GM21737 (cell line): Measurements from ENCODE around the gene TUSC2.

Experiments used
- ATAC-seq: cut with Tn5 transposase; IDR thresholded peaks from one replicate; pipeline ENCODE4 v1.9.1; 2021; ENCODE audit warnings: mild to moderate bottlenecking, moderate library complexity; ENCODE audit not compliant: unreplicated experiment

Gene TUSC2

DNA sequence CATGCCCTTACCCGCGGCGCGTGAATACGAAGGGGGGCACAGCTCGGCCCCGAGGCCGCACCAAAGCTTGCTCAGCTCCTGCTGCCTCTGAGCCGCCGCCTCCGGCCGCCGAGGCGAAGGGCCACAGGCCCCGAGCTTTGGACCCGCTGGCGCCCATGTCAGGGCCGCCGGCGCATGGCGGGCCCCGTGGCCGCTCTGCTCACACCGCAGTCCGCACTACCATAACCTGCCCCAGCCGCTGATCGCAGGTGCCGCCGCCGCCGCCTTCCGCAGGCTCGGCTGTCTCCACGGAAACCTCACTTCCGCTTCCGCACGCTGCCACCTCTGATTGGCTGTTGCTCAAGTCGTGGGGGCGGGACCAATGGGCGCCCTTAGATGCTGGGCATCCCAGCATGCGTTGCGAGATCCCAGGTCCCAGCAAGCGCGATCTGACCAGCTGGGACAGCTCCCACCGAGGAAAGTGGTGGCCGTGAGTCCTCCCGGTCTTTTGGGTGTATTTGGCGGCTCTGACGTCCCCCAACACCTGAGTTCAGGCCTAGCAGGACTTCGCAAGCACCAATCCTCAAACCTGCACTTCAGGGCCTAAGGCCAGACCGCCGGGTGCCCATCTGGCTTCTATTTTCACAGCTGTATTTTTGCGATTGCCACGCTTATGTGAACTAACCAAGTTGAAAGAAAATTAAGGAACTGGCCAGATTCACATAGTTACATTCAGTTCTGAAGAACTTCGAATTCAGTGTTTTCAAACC, at the start of gene TUSC2:
Gene TUSC2 (minus strand): TSS at position 281 of the 749 bp plus-strand sequence. CDS start 124 bp downstream, at position 157.
- peak; percentile 75 for ATAC-seq

- no peak for ATAC-seq
These were observed 47.4 kb upstream of the TUSC2 start for GRCh38 chr3:50375258-50375931.

DNA sequence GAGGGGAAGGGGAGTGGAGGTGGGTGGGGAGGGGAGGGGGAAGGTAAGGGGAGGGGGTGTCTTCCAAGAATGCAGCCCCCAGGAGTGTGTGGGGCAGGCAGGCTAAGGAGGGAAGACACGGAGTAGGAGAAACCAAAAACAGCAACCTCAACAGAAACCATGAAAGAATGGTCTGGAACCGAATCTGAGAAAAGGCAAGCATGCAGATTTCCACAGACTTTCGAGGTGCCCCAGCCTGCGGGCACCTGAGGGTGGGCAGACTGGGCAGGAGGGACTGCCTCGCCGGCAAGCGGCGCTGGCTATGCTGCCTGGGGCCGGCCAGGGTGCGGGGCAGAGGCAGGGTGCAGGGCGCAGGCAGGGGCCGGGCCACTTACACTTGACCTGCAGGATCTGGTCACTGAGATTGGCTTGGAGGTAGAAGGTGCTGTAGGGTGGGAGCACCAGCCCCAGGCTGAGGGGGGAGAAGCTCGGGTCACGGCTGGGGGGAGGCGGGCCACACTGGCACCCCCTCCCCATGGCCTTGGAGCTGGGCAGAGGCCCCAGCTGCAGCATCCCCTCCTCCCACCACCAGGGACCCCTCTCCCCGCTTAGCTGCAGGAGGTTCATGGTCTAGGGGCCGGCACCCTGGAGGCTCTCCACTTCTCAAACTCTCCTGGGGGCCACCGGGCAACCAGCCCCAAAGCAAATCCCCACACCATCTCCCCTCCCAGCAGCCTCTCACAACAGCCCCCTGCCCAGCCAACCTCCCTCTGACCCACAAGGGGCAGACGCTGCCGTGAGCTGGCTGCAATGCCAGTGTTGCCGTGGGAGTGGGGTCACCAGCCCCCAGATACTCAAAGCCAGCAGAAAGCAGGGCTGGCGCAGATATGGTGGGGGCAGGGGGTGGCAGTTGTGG, 46.6 kb upstream of the TUSC2 start:
- no peak for ATAC-seq

DNA sequence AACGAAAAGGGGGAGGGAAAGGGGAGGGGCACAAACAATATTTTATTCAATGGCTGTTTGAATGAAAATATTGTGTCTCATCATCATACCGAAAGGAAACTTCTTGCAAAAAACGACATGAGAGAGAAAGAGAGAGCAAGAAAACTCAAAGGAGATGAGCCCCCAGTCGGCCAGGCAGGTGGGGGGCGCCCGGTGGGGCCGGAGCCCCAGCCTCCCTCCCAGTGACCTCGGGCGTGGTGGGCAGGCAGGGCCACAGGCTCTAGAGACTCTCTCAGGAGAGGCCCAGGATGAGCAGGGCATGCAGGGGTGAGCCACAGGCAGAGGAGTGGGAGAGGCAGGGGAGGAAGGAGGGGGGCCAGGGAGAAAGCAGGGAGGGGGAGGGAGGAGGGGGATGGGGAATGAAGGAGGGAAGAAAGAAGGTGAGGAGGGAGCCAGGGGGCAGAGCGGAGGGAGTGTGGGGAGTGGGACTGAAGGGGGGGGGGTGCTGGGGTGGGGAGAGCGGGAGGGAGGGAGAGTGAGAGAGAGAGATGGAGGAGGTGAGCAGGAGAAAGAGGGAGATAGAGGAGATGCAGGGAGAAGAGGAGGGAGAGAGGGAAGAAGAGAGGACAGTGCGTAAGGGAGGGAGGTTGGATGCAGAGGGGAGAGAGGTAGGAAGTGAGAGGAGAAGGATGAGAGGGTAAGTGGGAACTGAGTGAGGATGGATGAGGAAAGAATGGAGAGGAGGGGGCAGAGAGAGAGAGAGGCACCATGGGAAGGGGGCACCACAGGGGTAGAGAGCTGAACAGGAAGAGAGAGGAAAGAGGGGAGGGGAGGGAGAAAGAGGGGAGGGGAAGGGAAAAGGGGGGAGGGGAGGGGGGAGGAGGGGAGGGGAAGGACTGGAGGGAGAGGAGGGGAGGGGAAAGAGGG, 45.4 kb upstream of the TUSC2 start:
- no peak for ATAC-seq

DNA sequence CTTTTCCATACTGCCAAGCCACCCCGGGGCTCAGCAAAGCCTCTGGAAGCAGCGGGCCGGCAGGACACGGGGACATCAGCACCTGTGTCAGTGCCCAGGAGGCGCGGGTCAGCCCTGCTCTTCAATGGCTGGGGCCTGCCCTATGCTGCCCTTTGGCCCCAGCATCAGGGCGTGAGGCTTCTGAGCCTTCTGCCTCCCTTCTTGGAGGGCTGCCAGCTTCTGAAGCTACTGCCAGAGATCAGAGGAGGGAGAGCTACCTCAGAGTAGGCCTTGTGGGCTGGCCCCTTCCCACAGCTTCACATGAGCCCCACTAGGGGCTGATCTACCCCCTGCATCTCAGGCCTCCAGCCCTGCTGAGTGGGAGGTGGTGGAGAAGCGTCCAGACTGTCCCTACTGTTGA, 44.3 kb upstream of the TUSC2 start:
- ATAC-seq: no peak

GRCh38 chr3:50371133-50371685, 43.2 kb upstream of the TUSC2 start:
- no peak for ATAC-seq

DNA sequence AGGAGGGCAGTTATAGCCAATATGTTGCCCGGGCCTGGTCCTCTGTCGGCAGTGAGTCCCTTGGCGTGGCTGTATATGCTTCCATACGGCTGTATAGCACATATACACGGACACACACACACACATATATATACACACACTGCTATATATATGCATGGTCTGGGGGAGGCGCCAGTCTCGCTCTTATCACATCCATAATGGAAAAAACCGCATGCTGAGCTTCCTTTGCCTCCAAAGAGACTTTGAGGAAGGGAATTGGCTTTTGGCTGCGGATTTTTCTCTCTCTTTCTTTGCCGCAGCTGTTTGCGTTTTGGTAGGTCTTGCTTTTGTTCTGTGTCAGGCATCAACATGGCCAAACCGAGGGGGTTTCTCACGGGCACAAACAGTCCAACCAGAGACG, 42.6 kb upstream of the TUSC2 start:
- ATAC-seq: no peak

DNA sequence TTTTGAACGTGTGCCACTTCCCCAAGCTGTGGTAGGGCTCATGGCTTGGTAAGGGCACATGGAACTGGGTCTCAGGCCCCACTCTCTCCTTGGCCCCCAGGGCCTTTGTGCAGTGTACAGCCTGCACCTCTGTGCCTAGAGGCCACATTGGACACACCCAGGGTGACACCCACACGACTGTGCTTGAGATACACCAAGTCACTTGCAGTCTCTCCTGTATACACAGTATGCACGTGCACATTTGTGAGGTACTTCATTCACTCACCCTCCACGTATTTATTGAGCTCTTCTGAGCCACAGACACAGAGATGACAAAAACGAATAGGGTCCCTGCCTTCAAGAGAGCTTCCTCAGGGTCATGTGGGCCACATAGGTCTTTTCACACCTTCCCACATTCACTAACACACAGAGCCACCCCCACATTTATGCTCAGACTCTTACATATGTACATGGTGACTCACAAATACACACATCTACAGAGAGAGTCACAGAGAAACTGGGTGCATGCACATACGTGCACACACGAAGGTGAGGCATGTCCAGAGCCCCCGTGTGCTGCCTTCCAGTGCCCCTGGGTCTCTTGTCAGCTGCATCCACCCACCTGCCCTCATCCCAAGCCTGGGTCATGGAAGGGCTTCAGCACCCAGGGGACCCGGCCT, 41.1 kb upstream of the TUSC2 start:
- no peak for ATAC-seq

DNA sequence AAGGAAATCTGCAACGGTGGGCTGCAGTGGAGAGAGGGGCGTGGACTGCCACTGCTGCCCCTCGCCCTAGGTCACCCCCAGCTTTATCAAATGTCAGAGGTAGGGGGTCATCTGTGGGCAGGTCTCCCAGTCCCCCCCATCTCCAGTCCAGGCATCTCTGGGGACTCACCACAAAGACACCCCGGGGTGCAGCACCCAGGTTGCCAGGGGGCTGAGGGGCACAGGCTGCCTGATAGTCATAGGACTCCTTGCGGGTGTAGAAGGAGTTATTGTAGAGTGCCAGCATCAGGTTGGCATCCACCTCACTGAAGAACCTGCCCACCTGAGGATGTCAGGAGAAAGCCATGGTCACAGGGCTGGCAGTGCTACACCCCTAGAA, 37.8 kb upstream of the TUSC2 start:
- no peak for ATAC-seq

DNA sequence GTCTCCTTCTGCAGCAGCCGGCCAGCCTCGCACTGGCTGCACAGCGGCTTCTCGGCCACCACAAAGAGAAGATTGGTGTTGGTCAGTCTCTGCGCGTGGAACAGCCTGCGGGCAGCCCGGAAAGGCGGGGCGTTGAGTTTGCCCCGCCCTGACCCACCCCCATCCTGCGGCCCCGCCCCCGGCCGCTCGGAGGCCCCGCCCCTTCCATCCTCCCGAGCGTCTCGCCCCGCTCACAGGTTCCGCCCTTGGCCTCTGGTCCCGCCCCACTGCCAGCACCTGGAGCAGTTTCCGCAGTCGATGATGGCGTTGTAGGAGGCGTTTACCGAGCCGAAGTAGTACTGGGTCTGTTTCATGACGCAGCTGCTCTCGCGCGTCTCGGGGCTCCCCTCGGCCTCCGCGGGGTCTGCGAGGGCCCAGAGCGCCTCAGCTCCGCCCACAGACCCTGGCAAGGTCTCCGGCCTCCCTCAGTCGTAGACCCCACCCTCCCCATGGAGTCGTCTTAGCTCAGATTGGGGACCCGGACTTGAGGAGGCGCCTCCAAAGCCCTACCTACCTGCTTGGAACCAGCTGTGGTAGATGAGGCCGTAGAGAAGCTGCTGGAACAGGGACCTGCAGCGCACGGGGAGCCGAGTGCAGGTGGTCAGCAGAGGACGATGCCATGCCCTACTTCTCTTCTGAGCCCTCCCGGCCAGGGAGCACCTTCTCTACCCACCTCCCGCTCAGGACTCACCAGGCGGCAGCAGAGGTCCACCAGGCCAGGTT, 37.2 kb upstream of the TUSC2 start:
- peak; percentile 76 for ATAC-seq

GRCh38 chr3:50364573-50365079, 36.6 kb upstream of the TUSC2 start:
- ATAC-seq: no peak

DNA sequence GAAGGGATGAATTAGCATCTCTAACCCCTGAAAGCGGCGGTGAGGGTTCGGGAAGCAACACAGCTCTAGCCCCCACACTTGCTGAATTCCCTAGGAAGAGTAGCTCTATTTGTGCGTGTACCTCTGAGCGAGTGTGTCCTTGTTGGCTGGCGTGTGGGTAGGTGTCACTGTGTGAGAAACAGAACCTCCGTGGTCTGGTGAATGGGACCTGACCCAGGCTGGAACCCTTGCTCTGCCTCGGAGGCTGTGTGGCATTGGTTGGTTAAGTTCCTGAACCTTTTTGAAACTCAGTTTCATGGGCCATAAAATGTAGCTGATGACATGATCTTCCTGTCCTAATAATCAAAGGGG, 31.7 kb upstream of the TUSC2 start:
- ATAC-seq: no peak

- peak; percentile 95 for ATAC-seq
These were observed 31.1 kb upstream of the TUSC2 start, which contains the start of gene TMEM115 for GRCh38 chr3:50358911-50359759. Gene TMEM115, minus strand, starts transcription at chr3:50359521. Its CDS starts 458 bp downstream, at chr3:50359063.

DNA sequence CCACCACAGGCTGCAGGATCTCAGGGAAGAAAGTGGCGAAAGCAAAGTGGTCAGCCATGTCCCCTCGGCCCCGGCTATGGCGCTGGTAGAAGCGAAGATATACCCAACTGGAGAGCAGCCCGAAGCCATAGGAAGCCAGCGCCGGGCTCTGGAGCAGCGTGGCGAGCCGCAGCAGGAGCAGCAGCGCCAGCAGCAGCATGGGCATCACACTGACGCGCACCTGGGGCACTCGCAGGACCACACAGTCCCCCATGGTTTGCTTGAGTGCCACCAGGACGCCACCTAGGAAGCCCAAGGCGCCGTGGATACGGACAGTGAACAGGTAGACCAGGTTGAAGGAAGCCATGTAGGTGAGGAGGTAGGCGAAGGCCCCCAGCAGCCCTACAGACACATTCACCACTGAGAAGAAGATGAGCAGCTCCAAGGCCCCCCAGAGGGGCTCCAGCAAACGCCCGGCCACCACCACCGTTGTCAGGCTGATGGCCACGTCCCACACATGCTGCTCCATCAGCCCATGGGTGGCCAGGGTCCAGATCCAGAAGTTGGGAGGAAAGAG, 30.4 kb upstream of the TUSC2 start:
- ATAC-seq: no peak

- ATAC-seq: no peak
These were observed 29.5 kb upstream of the TUSC2 start for GRCh38 chr3:50357481-50357880.

GRCh38 chr3:50356553-50356952, 28.5 kb upstream of the TUSC2 start:
- ATAC-seq: no peak

- ATAC-seq: no peak
These were observed 28.0 kb upstream of the TUSC2 start for GRCh38 chr3:50355829-50356552.
